Mucosa of rectum (tissue), 2 donors: ENCODE data around the gene RAB11B.
"Not testable (repeated sequence)": the region's sequence is repeated elsewhere in the genome, so short reads cannot be mapped to it uniquely, and the experiment has no call there.

Experiments used
- H3K27ac ChIP-seq, 2 donors: one replicate each; pipeline ENCODE4 v1.7.0; 2013; ENCODE audit warnings: inconsistent platforms in 2 of 2, low read depth in 2 of 2, low read length in 2 of 2
- H3K27me3 ChIP-seq, 2 donors: one replicate each; pipeline ENCODE4 v1.7.0; 2013; ENCODE audit warnings: low read length in 2 of 2; ENCODE audit not compliant: control insufficient read depth in 2 of 2, insufficient read depth in 2 of 2
- H3K36me3 ChIP-seq, 2 donors: one replicate each; pipeline ENCODE4 v1.7.0; 2013; ENCODE audit warnings: low read length in 2 of 2; ENCODE audit not compliant: control insufficient read depth in 2 of 2, insufficient read depth in 2 of 2
- H3K4me1 ChIP-seq, 2 donors: one replicate each; pipeline ENCODE4 v1.7.0; 2013; ENCODE audit warnings: low read length in 2 of 2, mild to moderate bottlenecking in 1 of 2; ENCODE audit not compliant: control insufficient read depth in 2 of 2, insufficient read depth in 2 of 2
- H3K4me3 ChIP-seq, 2 donors: one replicate each; pipeline ENCODE4 v1.7.0; 2013; ENCODE audit warnings: low read length in 2 of 2
- H3K9ac ChIP-seq, 2 donors: one replicate each; pipeline ENCODE4 v1.7.0; 2013; ENCODE audit warnings: low read length in 2 of 2, low read depth in 1 of 2, mild to moderate bottlenecking in 1 of 2
- H3K9me3 ChIP-seq, 2 donors: one replicate each; pipeline ENCODE4 v1.7.0; 2013; ENCODE audit warnings: low read length in 2 of 2; ENCODE audit not compliant: control insufficient read depth in 2 of 2
- donor health status: healthy.
- donor health status: Normal muscosa, but diverticular disease.

Gene RAB11B

DNA sequence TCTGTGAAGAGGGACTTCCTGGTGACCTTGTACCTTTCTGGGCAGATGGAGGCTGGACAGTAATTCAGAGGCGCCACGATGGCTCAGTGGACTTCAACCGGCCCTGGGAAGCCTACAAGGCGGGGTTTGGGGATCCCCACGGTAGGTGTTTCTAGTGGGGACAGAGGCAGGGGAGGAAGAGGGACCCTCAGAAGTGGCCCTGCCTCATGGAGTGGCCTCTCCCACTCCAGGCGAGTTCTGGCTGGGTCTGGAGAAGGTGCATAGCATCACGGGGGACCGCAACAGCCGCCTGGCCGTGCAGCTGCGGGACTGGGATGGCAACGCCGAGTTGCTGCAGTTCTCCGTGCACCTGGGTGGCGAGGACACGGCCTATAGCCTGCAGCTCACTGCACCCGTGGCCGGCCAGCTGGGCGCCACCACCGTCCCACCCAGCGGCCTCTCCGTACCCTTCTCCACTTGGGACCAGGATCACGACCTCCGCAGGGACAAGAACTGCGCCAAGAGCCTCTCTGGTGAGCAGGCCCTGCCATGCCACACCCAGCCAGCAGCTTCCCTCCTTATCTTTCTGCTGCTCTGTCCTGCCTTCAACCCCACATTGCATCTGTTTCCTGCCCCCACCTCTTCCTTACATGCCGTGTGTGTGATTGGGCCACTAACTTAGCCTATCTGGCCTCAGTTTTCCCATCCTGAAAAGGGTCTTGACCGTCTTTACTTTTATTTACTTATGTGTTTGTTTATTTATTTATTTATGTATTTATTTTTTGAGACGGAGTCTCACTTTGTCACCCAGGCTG lies 19.0 kb upstream of the RAB11B start:
- no peak overlapping the region for H3K9ac ChIP-seq
- peaks cover 0 to 3% of the 10 kb centered on the region in 2 donors for H3K36me3 ChIP-seq
- H3K4me3 ChIP-seq, result no peak overlapping the region
- H3K9me3 ChIP-seq, result no peaks in the 10 kb centered on the region
- H3K27me3 ChIP-seq, result no peaks in the 10 kb centered on the region
- H3K27ac ChIP-seq, result no peak overlapping the region
- H3K4me1 ChIP-seq, result peaks cover 2 to 9% of the 10 kb centered on the region in 2 donors

DNA sequence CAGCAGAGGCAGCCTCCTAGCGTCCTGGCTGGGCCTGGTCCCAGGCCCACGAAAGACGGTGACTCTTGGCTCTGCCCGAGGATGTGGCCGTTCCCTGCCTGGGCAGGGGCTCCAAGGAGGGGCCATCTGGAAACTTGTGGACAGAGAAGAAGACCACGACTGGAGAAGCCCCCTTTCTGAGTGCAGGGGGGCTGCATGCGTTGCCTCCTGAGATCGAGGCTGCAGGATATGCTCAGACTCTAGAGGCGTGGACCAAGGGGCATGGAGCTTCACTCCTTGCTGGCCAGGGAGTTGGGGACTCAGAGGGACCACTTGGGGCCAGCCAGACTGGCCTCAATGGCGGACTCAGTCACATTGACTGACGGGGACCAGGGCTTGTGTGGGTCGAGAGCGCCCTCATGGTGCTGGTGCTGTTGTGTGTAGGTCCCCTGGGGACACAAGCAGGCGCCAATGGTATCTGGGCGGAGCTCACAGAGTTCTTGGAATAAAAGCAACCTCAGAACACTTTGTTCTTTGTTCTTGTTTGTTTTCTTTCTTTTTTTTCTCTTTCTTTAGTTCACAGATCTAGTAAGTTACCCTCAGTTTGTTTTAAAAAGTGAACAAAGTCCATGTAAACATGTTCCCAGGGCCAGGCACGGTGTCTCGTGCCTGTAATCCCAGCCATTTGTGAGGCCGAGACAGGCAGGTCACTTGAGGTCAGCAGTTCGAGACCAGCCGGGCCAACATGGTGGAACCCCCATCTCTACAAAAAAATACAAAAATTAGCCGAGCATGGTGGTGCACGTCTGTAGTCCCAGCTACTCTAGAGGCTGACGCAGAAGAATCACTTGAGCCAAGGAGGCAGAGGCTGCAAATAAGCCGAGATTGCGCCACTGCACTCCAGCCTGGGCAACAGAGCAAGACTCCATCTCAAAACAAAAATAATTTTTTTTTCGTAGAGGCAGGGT lies 16.0 kb upstream of the RAB11B start:
- Histone ChIP-seq H3K9me3 (no peaks in the 10 kb centered on the region), H3K27me3 (no peaks in the 10 kb centered on the region), H3K9ac (no peak overlapping the region), H3K4me3 (no peak overlapping the region), H3K27ac (no peak overlapping the region), H3K4me1 (peaks cover 0 to 3% of the 10 kb centered on the region in 2 donors), H3K36me3 (peaks cover 0 to 3% of the 10 kb centered on the region in 2 donors)

DNA sequence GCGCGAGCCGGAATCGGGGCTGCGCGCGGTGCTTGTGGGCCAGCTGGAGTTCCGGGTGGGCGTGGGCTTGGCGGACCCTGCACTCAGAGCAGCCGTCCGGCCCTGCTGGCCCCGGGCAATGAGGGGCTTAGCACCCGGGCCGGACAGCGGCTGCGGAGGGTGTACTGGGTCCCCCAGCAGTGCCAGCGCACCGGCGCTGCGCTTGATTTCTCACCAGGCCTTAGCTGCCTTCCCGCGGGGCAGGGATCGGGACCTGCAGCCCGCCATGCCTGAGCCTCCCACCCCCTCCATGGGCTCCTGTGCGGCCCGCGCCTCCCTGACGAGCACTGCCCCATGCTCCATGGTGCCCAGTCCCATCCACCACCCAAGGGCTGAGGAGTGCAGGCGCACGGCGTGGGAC lies 14.4 kb upstream of the RAB11B start:
- not testable (repeated sequence) for H3K4me1 ChIP-seq, H3K36me3 ChIP-seq, H3K9ac ChIP-seq, H3K4me3 ChIP-seq, H3K27ac ChIP-seq, H3K9me3 ChIP-seq, H3K27me3 ChIP-seq

DNA sequence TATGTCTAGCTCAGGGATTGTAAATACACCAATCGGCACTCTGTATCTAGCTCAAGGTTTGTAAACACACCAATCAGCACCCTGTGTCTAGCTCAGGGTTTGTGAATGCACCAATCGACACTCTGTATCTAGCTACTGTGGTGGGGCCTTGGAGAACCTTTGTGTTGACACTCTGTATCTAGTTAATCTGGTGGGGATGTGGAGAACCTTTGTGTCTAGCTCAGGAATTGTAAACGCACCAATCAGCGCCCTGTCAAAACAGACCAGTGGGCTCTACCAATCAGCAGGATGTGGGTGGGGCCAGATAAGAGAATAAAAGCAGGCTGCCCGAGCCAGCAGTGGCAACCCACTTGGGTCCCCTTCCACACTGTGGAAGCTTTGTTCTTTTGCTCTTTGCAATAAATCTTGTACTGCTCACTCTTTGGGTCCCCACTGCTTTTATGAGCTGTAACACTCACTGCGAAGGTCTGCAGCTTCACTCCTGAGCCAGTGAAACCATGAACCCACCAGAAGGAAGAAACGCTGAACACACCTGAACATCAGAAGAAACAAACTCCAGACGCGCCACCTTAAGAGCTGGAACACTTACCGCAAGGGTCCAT lies 13.7 kb upstream of the RAB11B start:
- not testable (repeated sequence) for H3K27me3 ChIP-seq, H3K9me3 ChIP-seq

DNA sequence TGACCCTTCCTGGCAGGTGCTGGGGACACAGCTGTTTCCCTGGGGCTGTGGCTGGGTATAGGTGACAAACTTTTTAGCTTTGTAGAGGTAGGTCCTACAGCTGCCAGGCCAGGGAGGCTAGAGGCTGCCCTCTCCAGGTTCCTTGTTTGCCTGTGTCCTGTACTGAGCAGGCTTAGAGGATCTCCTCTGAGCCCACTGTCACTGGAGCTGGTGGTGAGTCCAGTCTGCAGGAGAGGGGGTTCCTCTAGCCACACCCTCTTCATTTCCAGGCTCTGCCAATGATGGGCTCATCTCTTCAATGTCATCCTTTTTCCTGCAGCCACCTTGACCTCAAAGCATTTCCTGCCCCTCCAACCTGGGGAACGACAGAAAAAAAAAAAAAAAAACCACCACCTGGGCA lies 12.6 kb upstream of the RAB11B start:
- no peak overlapping the region for H3K9ac ChIP-seq
- peaks cover 0 to 3% of the 10 kb centered on the region in 2 donors for H3K4me1 ChIP-seq
- H3K27me3 ChIP-seq, result no peaks in the 10 kb centered on the region
- peaks cover 0 to 3% of the 10 kb centered on the region in 2 donors for H3K36me3 ChIP-seq
- H3K9me3 ChIP-seq, result no peaks in the 10 kb centered on the region
- H3K4me3 ChIP-seq, result no peak overlapping the region
- H3K27ac ChIP-seq, result no peak overlapping the region

More for the DNA sequence above, 13.7 kb upstream of the RAB11B start:
- H3K36me3 ChIP-seq, H3K4me3 ChIP-seq, H3K9ac ChIP-seq, H3K4me1 ChIP-seq, H3K27ac ChIP-seq: not testable (repeated sequence)

DNA sequence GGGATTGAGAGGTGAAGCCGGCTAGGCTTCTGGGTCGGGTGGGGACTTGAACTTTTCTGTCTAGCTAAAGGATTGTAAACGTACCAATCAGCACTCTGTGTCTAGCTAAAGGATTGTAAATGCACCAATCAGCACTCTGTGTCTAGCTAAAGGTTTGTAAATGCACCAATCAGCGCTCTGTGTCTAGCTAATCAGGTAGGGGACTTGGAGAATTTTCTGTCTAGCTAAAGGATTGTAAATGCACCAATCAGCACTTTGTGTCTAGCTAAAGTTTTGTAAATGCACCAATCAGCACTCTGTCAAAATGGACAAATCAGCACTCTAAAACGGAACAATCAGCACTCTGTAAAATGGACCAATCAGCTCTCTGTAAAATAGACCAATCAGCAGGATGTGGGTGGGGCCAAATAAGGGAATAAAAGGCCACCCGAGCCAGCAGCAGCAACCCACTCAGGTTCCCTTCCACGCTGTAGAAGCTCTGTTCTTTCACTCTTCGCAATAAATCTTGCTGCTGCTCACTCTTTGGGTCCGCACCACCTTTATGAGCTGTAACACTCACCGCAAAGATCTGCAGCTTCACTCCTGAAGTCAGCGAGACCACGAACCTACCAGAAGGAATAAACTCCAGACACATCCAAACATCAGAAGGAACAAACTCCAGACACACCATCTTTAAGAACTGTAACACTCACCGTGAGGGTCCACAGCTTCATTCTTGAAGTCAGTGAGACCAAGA lies 10.8 kb upstream of the RAB11B start:
- H3K27me3 ChIP-seq, H3K4me3 ChIP-seq, H3K9me3 ChIP-seq, H3K36me3 ChIP-seq, H3K4me1 ChIP-seq, H3K27ac ChIP-seq, H3K9ac ChIP-seq: not testable (repeated sequence)

DNA sequence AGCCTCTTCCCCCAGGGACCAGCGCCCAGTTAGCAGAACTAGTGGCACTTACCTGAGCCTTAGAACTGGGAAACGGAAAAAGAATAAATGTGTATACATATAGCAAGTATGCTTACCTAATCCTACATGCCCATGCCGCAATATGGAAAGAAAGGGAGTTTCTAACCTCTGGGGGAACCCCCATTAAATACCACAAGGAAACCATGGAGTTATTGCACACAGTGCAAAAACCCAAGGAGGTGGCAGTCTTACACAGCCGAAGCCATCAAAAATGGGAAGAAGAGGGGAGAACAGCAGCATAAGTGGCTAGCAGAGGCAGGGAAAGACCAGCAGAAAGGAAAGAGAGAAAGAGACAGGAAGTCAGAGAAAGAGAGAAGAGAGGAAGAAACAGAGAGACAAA lies 5.6 kb upstream of the RAB11B start:
- not testable (repeated sequence) for H3K9ac ChIP-seq, H3K4me3 ChIP-seq, H3K27me3 ChIP-seq, H3K4me1 ChIP-seq, H3K9me3 ChIP-seq, H3K27ac ChIP-seq, H3K36me3 ChIP-seq

DNA sequence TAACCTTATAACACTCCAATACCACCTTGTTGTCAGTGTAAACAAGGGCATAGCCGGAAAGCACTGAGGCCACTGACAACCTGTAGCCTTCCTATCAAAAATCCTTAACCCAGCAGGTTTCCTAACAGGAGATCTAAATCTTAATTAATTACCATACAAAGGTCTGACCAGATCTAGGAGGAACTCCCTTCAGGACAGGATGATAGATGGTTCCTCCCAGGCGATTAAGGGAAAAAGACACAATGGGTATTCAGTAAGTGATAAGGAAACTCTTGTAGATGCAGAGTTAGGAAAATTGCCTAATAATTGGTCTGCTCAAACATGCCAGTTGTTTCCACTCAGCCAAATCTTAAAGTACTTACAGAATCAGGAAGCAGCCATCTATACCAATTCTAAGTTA lies 5.1 kb upstream of the RAB11B start:
- H3K4me1 ChIP-seq, H3K9ac ChIP-seq, H3K4me3 ChIP-seq, H3K27me3 ChIP-seq, H3K36me3 ChIP-seq, H3K9me3 ChIP-seq, H3K27ac ChIP-seq: not testable (repeated sequence)

DNA sequence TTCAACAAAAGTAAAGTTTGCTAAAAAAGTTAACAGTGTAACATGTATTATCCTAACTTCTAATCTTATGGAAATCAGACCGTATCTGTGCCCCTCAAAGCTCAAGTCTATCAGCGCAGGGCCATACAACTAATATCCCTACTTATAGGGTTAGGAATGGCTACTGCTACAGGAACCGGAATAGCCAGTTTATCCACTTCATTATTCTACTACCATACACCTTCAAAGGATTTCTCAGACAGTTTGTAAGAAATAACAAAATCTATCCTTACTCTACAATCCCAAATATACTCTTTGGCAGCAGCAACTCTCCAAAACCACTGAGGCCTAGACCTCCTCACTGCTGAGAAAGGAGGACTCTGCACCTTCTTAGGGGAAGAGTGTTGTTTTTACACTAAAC lies 4.6 kb upstream of the RAB11B start:
- H3K4me1 ChIP-seq, H3K9me3 ChIP-seq, H3K36me3 ChIP-seq, H3K4me3 ChIP-seq, H3K27me3 ChIP-seq, H3K27ac ChIP-seq, H3K9ac ChIP-seq: not testable (repeated sequence)
